ENCODE measurements around the gene CACNA1D. TPM values are rescaled to one million over a fixed set of nuclear protein-coding genes. Genes with fewer than 3 reads are reported as not detected.
"Not testable (repeated sequence)": the region's sequence is repeated elsewhere in the genome, so short reads cannot be mapped to it uniquely, and the experiment has no call there.

Gene CACNA1D
- total RNA-seq, 2 experiments from 2014 or later, result not detected

- H3K36me3 Mint-ChIP-seq, result no peaks in the 10 kb centered on the region
- peaks cover 10% of the 10 kb centered on the region for H3K9me3 Mint-ChIP-seq
- no peak overlapping the region for H3K27ac Mint-ChIP-seq
- no peaks in the 10 kb centered on the region for H3K4me1 Mint-ChIP-seq
- no peak overlapping the region for H3K4me3 Mint-ChIP-seq
- DNase-seq, result no peak
- H3K27me3 Mint-ChIP-seq, result peaks cover 39% of the 10 kb centered on the region
Observed at GRCh38 chr3:53649816-53650215, 155.4 kb downstream of the CACNA1D start.

DNA sequence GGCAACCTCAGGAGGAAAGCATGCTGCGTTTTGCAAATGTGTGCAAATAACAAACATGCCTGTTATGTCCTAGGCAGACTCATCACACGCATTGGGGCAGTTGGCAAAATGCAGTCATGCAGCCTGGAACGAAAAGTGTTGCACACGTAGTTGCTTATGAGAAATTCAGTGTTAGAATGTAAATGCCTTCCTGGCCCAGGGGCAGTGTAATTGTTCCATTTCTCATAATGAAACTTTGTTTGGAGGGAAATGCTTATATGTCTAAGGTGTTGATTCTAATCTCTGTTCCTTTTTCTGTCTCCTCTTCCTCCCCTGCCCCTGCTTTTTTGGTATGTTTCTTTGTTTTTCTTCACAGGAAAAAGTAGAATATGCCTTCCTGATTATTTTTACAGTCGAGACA, 156.0 kb downstream of the CACNA1D start:
- no peak overlapping the region for H3K4me3 Mint-ChIP-seq
- peaks cover 35% of the 10 kb centered on the region for H3K27me3 Mint-ChIP-seq
- H3K9me3 Mint-ChIP-seq, result peaks cover 10% of the 10 kb centered on the region
- no peak overlapping the region for H3K27ac Mint-ChIP-seq
- DNase-seq, result no peak
- H3K4me1 Mint-ChIP-seq, result no peaks in the 10 kb centered on the region
- H3K36me3 Mint-ChIP-seq, result no peaks in the 10 kb centered on the region

DNA sequence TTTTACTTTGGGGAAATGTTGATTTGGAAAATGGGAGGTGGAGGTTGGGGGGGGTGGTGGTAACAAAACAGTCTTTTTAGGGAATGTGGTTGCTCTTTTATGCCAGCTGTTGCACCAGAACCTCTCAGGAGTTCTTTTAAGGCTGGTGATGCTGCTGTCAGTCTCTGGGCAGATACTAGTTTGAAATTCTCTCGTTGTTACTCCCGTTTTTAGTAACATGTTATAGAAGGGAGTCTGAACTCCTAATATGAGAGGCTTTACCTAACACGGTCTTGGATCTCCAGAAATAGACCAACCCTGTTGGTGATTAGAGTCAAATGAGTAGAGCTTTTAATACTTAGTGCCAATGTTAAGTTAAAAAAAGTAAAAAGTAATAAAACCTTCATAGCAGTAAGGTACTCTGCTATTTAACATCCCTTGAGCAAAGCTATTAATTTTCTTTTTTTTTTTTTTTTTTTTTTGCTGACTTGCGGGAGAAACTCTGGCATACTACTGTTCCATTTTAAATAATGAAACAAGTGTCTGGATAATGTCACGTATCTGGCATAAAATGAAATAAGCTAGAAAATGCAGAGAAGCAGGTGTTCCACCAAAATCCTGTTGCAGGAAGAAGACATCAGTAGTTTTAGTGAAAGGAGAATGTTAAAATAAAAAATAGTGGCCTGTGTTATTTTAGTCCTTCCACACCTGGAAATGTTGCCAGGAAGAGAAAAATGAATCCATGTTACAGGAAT, 156.7 kb downstream of the CACNA1D start:
- Mint-ChIP-seq H3K9me3 (peaks cover 10% of the 10 kb centered on the region), H3K4me1 (no peaks in the 10 kb centered on the region), H3K27ac (no peak overlapping the region), H3K36me3 (no peaks in the 10 kb centered on the region), H3K4me3 (no peak overlapping the region), H3K27me3 (peaks cover 29% of the 10 kb centered on the region)
- no peak for DNase-seq

DNA sequence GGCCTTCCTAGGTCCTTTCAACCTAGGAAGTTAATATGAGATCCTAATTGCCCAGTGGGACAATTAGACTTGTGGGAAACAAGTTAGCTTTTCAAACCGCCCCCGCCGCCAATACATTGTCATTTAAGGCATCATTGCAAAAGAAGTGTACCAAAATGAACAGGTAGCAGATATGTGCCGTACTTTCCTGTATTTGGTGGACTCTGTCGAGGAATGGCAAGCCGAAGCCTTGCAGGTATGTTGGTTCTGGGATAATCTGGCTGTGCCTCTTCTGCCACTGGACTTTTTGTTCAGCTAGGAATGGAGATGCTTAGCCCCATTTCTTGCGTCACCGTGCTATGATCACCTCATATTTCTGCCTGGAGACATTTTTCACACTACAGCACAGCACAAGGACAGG, 157.5 kb downstream of the CACNA1D start:
- DNase-seq, result no peak
- peaks cover 26% of the 10 kb centered on the region for H3K27me3 Mint-ChIP-seq
- no peaks in the 10 kb centered on the region for H3K36me3 Mint-ChIP-seq
- H3K4me1 Mint-ChIP-seq, result no peaks in the 10 kb centered on the region
- no peak overlapping the region for H3K4me3 Mint-ChIP-seq
- H3K27ac Mint-ChIP-seq, result no peak overlapping the region
- peaks cover 10% of the 10 kb centered on the region for H3K9me3 Mint-ChIP-seq

DNA sequence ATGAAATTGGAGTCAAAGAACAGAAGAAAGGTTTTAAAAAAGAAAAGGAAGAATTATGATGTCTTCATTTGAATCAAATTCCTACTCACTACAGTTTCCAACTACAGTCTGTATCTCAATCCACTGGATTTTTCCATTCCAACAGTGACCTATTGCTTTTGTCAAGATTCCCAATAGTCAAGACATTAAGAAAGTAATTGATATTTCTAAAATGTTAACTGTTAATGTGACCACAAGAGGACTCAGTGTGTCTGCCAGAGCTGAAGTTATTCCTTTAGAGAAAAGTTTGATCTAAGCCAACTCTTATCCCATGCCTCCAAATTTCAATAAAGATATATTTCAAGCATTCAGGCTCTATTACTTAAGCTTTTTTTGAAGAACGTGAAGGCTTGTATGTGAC, 163.2 kb downstream of the CACNA1D start:
- Mint-ChIP-seq H3K36me3 (no peaks in the 10 kb centered on the region), H3K27ac (no peak overlapping the region), H3K4me1 (no peaks in the 10 kb centered on the region), H3K4me3 (no peak overlapping the region), H3K9me3 (peaks cover 20% of the 10 kb centered on the region), H3K27me3 (peaks cover 11% of the 10 kb centered on the region)
- no peak for DNase-seq

- H3K4me3 Mint-ChIP-seq, result no peak overlapping the region
- H3K27me3 Mint-ChIP-seq, result peaks cover 19% of the 10 kb centered on the region
- H3K36me3 Mint-ChIP-seq, result no peaks in the 10 kb centered on the region
- no peak for DNase-seq
- no peak overlapping the region for H3K27ac Mint-ChIP-seq
- H3K4me1 Mint-ChIP-seq, result no peaks in the 10 kb centered on the region
- H3K9me3 Mint-ChIP-seq, result peaks cover 20% of the 10 kb centered on the region
Observed at GRCh38 chr3:53658613-53659193, 164.3 kb downstream of the CACNA1D start.

GRCh38 chr3:53659996-53660395, 165.6 kb downstream of the CACNA1D start:
- peaks cover 25% of the 10 kb centered on the region for H3K9me3 Mint-ChIP-seq
- no peak overlapping the region for H3K4me3 Mint-ChIP-seq
- H3K27ac Mint-ChIP-seq, result no peak overlapping the region
- peaks cover 30% of the 10 kb centered on the region for H3K27me3 Mint-ChIP-seq
- H3K36me3 Mint-ChIP-seq, result peaks cover 2% of the 10 kb centered on the region
- no peaks in the 10 kb centered on the region for H3K4me1 Mint-ChIP-seq
- DNase-seq, result no peak

DNA sequence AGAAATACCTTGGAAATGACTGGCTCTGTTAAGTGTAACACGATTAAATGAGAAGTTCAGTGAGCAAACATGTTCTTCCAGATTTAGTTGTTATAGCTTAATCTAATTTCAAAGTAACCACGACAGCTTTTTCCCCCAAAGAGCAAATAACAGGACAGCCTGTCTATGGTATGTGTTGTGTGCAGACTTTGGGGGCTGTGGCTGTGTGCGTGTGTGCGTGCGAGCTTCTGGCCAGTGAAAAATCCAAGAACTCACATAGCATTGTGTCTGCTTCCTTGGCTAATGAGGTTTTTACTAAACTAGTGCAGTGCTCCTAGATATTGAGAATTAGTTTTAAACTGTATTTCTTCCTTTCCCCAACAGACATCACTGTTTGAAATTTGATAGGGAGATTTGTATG, 167.1 kb downstream of the CACNA1D start:
- Mint-ChIP-seq H3K9me3 (peaks cover 25% of the 10 kb centered on the region), H3K4me3 (no peak overlapping the region), H3K36me3 (peaks cover 2% of the 10 kb centered on the region), H3K27me3 (peaks cover 33% of the 10 kb centered on the region), H3K27ac (no peak overlapping the region), H3K4me1 (no peaks in the 10 kb centered on the region)
- DNase-seq, result no peak

GRCh38 chr3:53664812-53665211, 170.4 kb downstream of the CACNA1D start:
- not testable (repeated sequence) for H3K4me3 Mint-ChIP-seq, H3K4me1 Mint-ChIP-seq, H3K27ac Mint-ChIP-seq, H3K36me3 Mint-ChIP-seq, DNase-seq
- peaks cover 30% of the 10 kb centered on the region for H3K27me3 Mint-ChIP-seq
- peaks cover 25% of the 10 kb centered on the region for H3K9me3 Mint-ChIP-seq

- Mint-ChIP-seq H3K27me3 (peaks cover 30% of the 10 kb centered on the region), H3K9me3 (peaks cover 23% of the 10 kb centered on the region), H3K4me3 (no peak overlapping the region), H3K27ac (no peak overlapping the region), H3K36me3 (peaks cover 2% of the 10 kb centered on the region), H3K4me1 (no peaks in the 10 kb centered on the region)
- DNase-seq, result no peak
Observed at GRCh38 chr3:53665608-53666425, 171.4 kb downstream of the CACNA1D start.

DNA sequence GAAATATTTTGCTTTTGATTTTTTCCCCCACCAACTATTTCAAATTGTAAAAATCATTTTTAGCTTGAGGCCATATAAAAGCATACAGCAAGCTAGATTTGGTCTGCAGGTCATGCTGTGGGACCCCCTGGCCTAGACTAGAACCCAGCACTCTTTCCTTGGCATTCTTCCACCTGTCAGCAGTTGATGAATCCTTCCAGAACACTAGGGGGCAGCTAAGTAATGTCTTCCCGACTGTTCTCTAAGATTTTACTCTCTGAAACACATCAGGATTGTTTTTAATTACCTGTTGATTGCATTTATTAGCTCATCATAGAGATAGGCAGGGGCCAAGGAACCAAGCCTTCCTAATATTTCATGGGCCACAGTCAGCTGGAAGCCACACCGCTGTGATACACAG, 174.5 kb downstream of the CACNA1D start:
- Mint-ChIP-seq H3K4me3 (no peak overlapping the region), H3K27me3 (peaks cover 28% of the 10 kb centered on the region), H3K27ac (no peak overlapping the region), H3K9me3 (peaks cover 5% of the 10 kb centered on the region), H3K36me3 (peaks cover 2% of the 10 kb centered on the region), H3K4me1 (no peaks in the 10 kb centered on the region)
- no peak for DNase-seq

DNA sequence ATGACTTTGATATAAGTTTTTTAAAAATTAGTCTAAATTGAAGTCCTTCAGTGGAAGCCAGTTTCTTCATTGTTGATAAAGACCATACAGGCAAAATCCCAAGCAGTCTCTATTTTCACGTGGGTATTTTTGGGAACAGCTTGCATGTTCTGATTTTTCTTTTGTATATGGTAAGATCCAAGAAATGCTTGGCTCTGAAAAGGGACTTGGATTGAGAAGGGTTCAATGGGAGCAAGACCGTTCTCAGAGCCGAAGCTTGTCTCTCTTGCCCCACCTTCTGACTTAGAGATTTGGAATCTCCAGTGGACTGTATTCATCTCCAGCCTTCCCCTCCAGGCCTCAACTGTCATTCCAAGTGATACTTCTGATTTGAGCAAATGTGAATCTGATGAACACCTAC, 176.3 kb downstream of the CACNA1D start:
- Mint-ChIP-seq H3K4me3 (no peak overlapping the region), H3K27ac (no peak overlapping the region), H3K9me3 (no peaks in the 10 kb centered on the region), H3K4me1 (no peaks in the 10 kb centered on the region), H3K27me3 (peaks cover 25% of the 10 kb centered on the region), H3K36me3 (no peaks in the 10 kb centered on the region)
- DNase-seq, result no peak

- Mint-ChIP-seq H3K4me1 (no peaks in the 10 kb centered on the region), H3K9me3 (no peaks in the 10 kb centered on the region), H3K4me3 (no peak overlapping the region), H3K36me3 (no peaks in the 10 kb centered on the region), H3K27me3 (peaks cover 23% of the 10 kb centered on the region), H3K27ac (no peak overlapping the region)
- no peak for DNase-seq
Observed at GRCh38 chr3:53671192-53671960, 177.0 kb downstream of the CACNA1D start.

DNA sequence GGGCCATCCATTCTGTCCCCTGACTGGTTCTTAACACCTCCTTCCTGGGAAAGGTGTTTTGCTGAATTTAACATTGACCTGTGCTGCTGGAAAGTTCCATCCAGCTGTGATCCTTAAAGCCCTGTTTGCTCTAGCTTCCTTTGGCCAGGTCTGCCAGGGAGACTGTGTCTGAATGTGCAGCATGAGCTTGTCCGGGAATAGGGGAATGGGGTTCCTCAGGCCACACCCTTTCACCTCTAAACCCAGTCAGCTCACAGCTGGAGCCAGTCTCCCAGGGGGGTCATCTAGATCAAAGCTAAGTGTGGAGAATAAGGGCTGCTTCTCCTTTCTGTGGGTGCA, 177.5 kb downstream of the CACNA1D start:
- DNase-seq, result no peak
- no peaks in the 10 kb centered on the region for H3K36me3 Mint-ChIP-seq
- no peak overlapping the region for H3K27ac Mint-ChIP-seq
- no peaks in the 10 kb centered on the region for H3K4me1 Mint-ChIP-seq
- no peak overlapping the region for H3K4me3 Mint-ChIP-seq
- no peaks in the 10 kb centered on the region for H3K9me3 Mint-ChIP-seq
- H3K27me3 Mint-ChIP-seq, result peaks cover 24% of the 10 kb centered on the region

GRCh38 chr3:53672981-53673380, 178.6 kb downstream of the CACNA1D start:
- Mint-ChIP-seq H3K27ac (no peak overlapping the region), H3K9me3 (no peaks in the 10 kb centered on the region), H3K4me1 (no peaks in the 10 kb centered on the region), H3K4me3 (no peak overlapping the region), H3K36me3 (no peaks in the 10 kb centered on the region), H3K27me3 (peaks cover 27% of the 10 kb centered on the region)
- no peak for DNase-seq
